ENCODE measurements around the gene TMEM164.

TMEM164 gene

GRCh38 chrX:110132450-110133114 is 129.7 kb downstream of the TMEM164 start:
- TF ChIP-seq, protein P1, sequence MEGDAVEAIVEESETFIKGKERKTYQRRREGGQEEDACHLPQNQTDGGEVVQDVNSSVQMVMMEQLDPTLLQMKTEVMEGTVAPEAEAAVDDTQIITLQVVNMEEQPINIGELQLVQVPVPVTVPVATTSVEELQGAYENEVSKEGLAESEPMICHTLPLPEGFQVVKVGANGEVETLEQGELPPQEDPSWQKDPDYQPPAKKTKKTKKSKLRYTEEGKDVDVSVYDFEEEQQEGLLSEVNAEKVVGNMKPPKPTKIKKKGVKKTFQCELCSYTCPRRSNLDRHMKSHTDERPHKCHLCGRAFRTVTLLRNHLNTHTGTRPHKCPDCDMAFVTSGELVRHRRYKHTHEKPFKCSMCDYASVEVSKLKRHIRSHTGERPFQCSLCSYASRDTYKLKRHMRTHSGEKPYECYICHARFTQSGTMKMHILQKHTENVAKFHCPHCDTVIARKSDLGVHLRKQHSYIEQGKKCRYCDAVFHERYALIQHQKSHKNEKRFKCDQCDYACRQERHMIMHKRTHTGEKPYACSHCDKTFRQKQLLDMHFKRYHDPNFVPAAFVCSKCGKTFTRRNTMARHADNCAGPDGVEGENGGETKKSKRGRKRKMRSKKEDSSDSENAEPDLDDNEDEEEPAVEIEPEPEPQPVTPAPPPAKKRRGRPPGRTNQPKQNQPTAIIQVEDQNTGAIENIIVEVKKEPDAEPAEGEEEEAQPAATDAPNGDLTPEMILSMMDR (IDR thresholded peaks at IDR 0.05; ENCODE audit: poor library complexity, severe bottlenecking) = no peak
- H3K4me1 ChIP-seq (ENCODE audit: insufficient read depth, poor library complexity, severe bottlenecking) = no peaks in the 10 kb centered on the region
- no peaks in the 10 kb centered on the region for H3K36me3 ChIP-seq (ENCODE audit: low read depth)
- H3K4me3 ChIP-seq (ENCODE audit: severe bottlenecking) = no peak overlapping the region
- no peak for ATAC-seq (ENCODE audit: low read depth)
- H3K27ac ChIP-seq (ENCODE audit: poor library complexity, severe bottlenecking) = no peak overlapping the region
- no peaks in the 10 kb centered on the region for H3K27me3 ChIP-seq (ENCODE audit: insufficient read depth, poor library complexity, severe bottlenecking)
- no peak for DNase-seq (ENCODE audit: low spot score)
- H3K9me3 ChIP-seq (ENCODE audit: severe bottlenecking) = no peaks in the 10 kb centered on the region

DNA sequence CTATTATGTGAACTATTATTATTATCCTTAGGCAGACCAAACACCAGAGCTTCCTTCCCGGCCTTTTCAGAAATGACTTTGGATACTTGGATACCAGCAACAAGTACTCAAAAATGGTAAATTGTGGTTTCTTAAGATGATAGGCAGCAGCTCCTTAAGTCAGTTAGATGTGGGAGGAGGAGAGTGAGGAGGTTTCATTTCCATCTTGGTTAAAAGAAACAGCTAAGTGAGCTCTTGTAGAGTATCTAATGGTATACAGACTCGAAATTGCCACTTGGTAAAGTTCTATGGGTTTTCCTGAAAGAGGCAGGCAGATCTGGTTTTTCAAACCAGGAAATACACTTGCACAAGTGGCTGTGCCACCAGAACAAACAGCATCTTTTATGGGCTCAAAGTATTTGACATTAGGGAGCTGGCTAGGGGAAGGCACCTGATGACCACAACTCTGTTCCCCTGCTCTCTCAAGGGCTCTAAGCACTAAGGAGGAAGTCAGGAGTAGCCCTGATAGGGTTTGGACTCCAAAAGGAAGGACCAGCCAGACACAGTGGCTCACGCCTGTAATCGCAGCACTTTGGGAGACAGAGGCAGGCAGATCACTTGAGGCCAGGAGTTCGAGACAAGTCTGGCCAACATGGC is 130.9 kb downstream of the TMEM164 start:
- H3K9me3 ChIP-seq (ENCODE audit: severe bottlenecking) = no peaks in the 10 kb centered on the region
- TF ChIP-seq, protein P1 (IDR thresholded peaks at IDR 0.05; ENCODE audit: poor library complexity, severe bottlenecking) = no peak
- DNase-seq (ENCODE audit: low spot score) (no peak), ATAC-seq (ENCODE audit: low read depth) (no peak)
- no peak overlapping the region for H3K27ac ChIP-seq (ENCODE audit: poor library complexity, severe bottlenecking)
- no peak overlapping the region for H3K4me3 ChIP-seq (ENCODE audit: severe bottlenecking)
- H3K4me1 ChIP-seq (ENCODE audit: insufficient read depth, poor library complexity, severe bottlenecking) = no peaks in the 10 kb centered on the region
- no peaks in the 10 kb centered on the region for H3K27me3 ChIP-seq (ENCODE audit: insufficient read depth, poor library complexity, severe bottlenecking)
- H3K36me3 ChIP-seq (ENCODE audit: low read depth) = no peaks in the 10 kb centered on the region

DNA sequence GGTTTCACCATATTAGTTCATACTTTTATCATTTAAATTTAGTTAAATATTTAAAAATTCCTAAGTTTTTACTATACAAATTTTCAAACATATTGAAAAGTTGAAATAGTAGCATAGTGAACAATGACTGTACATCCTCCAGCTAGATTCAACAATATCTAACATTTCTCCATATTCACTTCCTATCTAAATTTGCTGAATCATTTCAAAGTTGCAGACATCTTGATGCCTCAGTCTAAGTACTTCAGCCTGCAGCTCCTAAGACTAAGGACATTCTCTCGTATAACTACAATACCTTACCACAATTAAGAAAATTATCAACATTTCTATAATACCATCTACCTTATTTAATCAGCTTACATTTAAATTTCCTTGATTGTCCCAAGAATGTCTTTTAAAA is 132.7 kb downstream of the TMEM164 start:
- H3K36me3 ChIP-seq (ENCODE audit: low read depth) = no peaks in the 10 kb centered on the region
- DNase-seq (ENCODE audit: low spot score) (no peak), ATAC-seq (ENCODE audit: low read depth) (no peak)
- H3K4me3 ChIP-seq (ENCODE audit: severe bottlenecking) = no peak overlapping the region
- H3K9me3 ChIP-seq (ENCODE audit: severe bottlenecking) = no peaks in the 10 kb centered on the region
- no peaks in the 10 kb centered on the region for H3K27me3 ChIP-seq (ENCODE audit: insufficient read depth, poor library complexity, severe bottlenecking)
- no peaks in the 10 kb centered on the region for H3K4me1 ChIP-seq (ENCODE audit: insufficient read depth, poor library complexity, severe bottlenecking)
- H3K27ac ChIP-seq (ENCODE audit: poor library complexity, severe bottlenecking) = no peak overlapping the region
- TF ChIP-seq, protein P1 (IDR thresholded peaks at IDR 0.05; ENCODE audit: poor library complexity, severe bottlenecking) = no peak

DNA sequence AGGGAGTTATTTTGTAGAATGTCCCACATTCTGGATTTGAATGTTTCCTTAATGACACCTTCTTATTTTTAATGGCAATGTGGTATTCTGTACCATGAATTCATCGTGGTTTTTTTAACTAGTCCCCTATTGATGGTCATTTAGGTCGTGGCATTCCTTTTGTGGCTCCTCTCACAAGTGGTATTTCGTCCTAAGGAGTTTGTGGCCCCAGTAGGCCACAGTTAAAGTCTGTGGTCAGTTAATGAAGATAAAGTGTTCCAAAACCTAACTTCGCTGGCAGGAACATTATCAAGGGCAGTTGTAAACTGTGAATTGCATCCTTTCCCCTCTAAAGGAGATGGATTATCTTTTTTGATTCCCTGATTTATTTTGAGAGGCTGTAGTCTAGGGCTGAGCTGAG is 133.2 kb downstream of the TMEM164 start:
- Histone ChIP-seq H3K36me3 (ENCODE audit: low read depth) (no peaks in the 10 kb centered on the region), H3K4me3 (ENCODE audit: severe bottlenecking) (no peak overlapping the region), H3K9me3 (ENCODE audit: severe bottlenecking) (no peaks in the 10 kb centered on the region), H3K4me1 (ENCODE audit: insufficient read depth, poor library complexity, severe bottlenecking) (no peaks in the 10 kb centered on the region), H3K27ac (ENCODE audit: poor library complexity, severe bottlenecking) (no peak overlapping the region), H3K27me3 (ENCODE audit: insufficient read depth, poor library complexity, severe bottlenecking) (no peaks in the 10 kb centered on the region)
- DNase-seq (ENCODE audit: low spot score) (no peak), ATAC-seq (ENCODE audit: low read depth) (no peak)
- TF ChIP-seq, protein P1 (IDR thresholded peaks at IDR 0.05; ENCODE audit: poor library complexity, severe bottlenecking) = no peak

GRCh38 chrX:110138557-110138956 is 135.6 kb downstream of the TMEM164 start:
- peaks cover 5% of the 10 kb centered on the region for H3K4me1 ChIP-seq (ENCODE audit: insufficient read depth, poor library complexity, severe bottlenecking)
- no peak overlapping the region for H3K4me3 ChIP-seq (ENCODE audit: severe bottlenecking)
- ATAC-seq (ENCODE audit: low read depth) (no peak), DNase-seq (ENCODE audit: low spot score) (no peak)
- H3K9me3 ChIP-seq (ENCODE audit: severe bottlenecking) = no peaks in the 10 kb centered on the region
- H3K36me3 ChIP-seq (ENCODE audit: low read depth) = no peaks in the 10 kb centered on the region
- TF ChIP-seq, protein P1 (IDR thresholded peaks at IDR 0.05; ENCODE audit: poor library complexity, severe bottlenecking) = no peak
- no peak overlapping the region for H3K27ac ChIP-seq (ENCODE audit: poor library complexity, severe bottlenecking)
- H3K27me3 ChIP-seq (ENCODE audit: insufficient read depth, poor library complexity, severe bottlenecking) = no peaks in the 10 kb centered on the region

Measured in RWPE2 (cell line).